GM18873 (cell line): ENCODE data around the gene CLIC3.
A peak's percentile ranks its signal among the peaks of the same experiment; 100 is the strongest.
"Not testable (repeated sequence)": the region's sequence is repeated elsewhere in the genome, so short reads cannot be mapped to it uniquely, and the experiment has no call there.

Experiments
- ATAC-seq: cut with Tn5 transposase; IDR thresholded peaks from one replicate; pipeline ENCODE4 v1.9.1; 2021; ENCODE audit warnings: mild to moderate bottlenecking, moderate library complexity, moderate number of reproducible peaks; ENCODE audit not compliant: unreplicated experiment, low FRiP score

Gene CLIC3, protein sequence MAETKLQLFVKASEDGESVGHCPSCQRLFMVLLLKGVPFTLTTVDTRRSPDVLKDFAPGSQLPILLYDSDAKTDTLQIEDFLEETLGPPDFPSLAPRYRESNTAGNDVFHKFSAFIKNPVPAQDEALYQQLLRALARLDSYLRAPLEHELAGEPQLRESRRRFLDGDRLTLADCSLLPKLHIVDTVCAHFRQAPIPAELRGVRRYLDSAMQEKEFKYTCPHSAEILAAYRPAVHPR

DNA sequence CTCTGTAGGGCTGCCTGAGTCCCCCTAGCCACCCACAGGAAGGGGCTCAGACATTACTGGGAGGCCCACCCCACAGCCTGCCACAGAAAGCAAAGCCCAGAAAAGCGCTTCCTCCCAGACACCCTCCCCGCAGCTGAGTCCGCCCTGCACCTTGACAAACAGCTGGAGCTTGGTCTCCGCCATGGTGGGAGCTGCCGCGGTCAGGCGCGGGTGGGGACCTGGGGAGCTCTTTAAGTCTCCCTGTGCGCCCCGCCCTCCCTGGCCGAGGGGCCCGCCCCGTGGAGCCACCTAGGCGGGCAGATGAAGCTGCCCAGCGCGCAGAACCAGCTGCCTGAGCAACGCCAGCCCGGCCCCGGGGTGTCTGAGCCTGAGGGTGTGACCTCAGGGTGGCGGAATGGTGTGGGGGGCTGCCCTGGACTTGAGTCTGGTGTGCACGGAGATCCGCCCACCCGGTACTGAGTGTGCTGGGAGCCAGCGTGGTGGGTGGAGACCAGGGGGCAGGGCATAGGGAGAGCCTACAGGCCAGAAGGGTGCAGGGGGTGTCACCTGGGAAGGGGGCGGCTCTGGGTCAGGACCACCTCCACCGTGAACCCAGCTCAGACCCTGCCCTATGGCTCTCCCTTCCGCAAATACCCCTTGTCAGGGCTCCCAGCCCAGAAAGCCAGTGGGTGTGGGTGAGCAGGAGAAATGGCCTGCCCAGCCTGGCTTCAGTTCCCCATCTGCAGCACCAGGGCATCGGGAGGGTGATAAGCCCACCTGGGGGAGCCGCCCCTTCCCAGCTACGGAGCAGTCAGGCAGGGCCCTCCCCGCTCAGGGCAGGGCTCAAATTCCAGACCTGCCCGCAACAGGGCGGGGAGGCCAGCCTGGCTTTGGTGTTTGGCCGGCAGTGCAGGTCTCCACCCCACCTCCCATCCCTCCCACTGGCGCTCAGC lies at the start of gene CLIC3:
TSS of gene CLIC3 (minus strand) at position 208 of the 932 bp plus-strand sequence. CDS start at position 183, 25 bp downstream.
- no peak for ATAC-seq

DNA sequence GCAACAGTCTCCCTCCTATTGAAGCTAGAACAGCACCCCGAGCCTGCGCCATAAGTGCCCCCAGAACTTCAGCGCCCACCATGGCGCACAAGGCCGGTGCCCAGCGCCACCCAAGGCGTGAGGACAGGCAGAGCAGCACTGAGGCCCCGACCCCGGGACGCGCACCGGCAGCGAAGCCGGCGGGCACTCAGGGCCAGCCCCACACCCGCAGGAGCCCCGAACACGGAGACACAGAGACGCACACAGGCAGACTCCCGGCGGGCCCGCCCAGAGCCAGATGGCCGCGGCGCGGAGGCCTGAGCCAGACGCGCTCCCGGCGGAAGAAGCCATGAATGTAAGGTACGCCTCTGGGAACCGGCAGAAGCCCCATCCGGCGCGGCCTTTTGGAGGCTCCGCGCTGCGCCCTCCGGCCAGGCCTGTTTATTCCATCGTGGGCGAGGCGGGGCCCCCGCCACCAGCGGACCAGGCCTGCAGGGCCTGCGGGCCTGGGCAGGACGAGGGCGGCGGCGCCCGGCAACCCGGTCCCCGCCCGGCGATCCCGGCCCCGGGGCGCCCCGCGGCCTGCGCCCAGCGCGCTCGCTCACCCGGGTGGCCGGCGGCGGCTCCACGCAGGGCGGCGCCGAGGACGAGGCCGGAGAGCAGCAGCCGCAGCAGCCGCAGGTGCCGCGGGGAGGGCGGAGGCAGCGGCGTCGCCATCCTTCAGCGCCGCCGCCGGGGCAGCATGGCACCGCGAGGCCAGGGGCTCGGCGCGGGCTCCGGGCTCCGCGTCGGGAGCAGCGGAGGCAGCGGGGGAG lies 49.1 kb upstream of the CLIC3 start:
- ATAC-seq: no peak

DNA sequence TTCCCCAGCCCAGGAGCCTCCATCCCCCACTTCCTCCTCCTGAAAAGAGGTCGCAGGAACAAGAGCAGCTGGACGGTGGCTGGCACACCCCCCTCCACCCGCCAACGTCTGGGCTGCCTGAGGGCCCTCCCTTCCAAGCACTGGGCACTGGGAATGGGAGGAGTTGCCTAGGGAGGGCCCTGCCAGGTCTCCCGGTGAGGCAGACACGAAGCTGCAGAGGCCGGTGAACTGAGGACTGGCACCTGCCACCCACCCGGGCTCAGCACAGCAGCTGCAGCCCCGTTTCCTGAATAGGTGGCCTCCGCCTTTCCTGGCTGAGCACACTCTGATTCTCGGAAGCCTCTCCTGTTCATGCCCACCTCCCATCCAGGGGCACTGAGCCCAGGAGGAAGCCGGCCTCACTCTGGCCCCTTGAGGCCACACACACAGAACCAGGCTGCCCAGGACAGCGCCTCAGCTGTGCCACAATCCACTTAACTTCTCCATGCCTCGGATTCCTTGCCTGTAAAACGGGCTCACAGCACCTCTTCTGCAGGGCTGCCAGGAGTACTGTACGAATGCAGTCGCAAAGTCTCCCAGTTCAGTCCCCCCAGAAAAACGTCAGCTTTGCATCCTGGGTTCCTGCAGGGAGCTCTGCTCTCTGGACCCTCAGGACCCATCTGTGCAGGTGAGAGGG lies 48.3 kb upstream of the CLIC3 start:
- ATAC-seq: no peak

DNA sequence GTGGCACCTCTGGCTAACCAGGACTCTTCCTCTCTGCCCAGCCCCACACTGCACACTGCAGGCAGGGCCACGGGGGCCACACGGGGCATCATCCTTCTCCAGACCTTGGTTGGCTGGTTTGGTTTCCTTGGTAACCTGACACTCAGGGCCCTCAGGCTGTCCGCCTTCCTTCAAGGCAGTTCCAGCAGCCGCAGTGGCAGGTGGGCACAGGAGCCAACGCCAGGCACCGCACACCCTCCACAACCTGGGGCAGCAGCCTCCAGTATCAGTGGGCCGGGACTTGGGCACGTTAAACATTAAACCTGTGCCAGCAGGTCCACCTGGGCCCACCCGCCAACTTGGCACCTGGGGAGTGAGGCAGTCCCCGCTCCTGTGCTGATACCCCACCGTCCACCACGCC lies 47.7 kb upstream of the CLIC3 start:
- ATAC-seq: no peak

DNA sequence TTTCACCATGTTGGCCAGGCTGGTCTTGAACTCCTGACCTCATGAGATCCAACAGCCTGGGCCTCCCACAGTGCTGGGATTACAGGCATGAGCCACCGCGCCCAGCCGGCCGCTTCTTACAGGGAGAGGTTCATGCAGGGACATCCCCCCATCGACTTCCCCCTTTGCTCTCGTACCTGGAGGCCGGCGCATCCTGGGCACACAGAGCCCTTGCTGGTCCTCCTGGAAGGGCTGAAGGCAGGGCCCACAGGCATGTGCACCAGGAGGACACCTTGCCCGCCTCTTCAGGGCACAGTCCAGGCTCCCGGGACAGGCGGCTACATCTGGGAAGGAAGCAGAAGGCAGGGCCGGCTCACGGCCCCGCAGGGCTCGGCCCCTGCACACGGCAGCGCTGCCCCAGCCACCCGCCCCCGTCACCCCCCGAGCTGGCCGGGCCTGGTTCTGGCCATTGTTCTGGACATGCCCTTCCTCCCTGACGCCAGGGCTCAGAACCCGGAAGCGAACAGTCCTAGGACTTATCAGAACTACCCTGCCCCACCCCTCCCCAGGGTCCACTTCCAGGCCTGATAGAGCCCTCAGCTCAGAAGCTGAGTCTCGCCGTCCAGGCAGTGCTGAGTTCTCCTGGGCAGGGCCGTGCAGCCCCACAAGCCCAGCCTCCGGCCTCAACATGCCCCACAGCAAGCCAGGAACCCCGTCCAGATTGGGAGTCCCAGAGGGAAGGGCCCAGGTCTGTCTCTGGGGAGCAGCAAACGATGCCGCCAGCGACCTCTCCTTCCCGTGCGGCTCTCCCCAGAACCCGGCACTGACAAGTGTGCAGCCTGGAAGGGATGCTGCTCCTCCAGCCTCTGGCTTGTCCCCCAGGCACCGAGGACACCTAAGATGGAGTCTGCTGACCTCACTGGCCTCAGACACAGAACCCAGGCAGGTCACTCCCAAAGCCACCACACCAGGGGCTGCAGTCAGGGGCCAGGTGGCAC lies 46.7 kb upstream of the CLIC3 start:
- no peak for ATAC-seq

DNA sequence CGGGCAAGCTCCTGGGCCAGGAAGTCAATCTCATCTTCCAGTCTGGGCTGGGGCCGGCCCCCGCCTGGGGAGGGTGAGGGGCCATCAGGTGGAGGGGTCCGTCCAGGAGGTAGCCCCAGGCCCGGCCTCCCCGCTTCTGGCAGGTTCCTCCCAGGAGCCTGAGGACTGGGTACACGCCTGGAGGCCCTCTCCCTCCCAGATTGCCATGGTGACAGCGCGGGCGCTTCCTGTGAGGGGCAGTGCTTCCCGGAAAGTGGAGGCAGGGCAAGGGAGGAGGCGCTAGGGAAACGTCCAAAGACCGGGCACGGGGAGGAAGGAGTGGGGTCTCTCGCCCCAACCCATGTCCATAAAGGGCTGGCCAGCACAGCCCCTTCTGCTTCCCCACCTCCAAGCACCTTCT lies 44.8 kb upstream of the CLIC3 start:
- ATAC-seq: no peak

DNA sequence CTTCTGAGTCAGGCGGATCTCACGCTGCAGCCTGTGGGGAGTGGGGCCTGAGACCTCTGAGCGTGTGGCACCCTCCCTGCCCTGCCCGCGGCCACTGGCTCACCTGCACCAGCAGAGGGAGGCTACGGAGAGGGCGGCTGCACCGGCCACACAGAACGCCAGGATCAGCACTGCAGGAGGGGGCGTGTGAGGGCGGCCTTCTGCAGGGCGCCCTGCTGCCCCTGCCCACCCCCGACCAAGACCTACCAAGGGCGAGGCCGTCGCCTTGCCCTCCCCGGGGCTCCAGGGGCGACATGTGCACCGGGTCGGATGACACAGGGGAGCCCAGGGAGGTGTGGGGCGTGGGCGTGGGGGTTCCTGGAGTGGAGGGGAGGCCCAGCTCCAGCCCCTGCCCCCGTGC lies 44.2 kb upstream of the CLIC3 start:
- no peak for ATAC-seq

DNA sequence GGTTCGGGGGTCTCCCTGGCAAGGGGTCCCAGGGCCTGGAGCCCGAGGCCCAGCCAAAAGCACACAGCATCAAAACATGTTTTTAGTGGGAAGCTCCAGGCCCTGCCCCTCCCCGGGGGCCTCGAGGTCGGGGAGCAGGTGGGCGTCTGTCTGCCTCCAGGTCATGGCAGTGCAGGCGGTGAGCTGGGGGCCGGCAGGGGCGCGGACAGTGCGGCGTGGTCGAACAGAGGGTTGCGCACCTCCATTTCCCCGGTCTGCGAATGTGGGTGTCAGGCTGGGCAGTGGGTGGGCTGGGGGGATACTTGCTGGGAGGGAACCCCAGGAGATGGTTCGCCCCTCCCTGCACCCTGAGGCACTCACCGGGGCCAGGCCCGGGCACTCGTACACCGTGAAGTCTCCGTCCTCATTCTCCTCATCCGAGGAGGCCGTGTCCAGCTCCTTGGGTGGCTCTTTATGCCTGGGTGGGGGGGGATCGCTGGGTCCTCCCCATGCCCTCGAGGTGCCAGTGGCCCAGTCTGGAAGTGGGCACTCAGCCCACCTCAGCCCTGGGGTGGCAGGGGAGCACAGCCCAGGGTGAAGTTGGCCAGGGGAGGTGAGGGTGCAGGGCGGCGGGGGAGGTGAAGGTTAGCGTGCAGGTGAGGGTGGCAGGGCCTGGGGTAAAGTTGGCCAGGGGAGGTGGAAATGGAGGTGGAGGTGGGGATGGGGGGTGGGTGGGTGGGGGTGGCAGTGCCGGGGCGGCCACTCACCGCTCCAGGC lies 43.4 kb upstream of the CLIC3 start:
- ATAC-seq: no peak

DNA sequence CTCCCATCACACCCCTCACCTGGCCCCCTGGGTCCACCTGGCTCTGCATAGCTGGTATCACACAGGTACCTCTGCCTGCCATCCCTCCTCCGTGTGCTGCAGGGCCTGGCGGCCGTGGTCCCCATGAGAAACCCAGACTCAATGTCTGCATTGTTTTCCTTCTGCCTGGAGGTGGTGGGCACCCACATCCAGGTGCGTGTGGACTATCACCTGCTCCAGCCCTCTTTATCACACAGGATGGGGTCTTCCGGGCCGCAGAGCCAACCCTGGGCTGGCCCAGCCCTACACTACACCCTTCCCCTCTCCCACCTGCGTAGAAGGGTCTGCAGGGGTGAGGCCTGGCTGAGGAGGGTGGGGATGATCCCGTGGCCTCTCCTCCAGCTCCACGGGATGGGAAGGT lies 42.5 kb upstream of the CLIC3 start:
- ATAC-seq: no peak

DNA sequence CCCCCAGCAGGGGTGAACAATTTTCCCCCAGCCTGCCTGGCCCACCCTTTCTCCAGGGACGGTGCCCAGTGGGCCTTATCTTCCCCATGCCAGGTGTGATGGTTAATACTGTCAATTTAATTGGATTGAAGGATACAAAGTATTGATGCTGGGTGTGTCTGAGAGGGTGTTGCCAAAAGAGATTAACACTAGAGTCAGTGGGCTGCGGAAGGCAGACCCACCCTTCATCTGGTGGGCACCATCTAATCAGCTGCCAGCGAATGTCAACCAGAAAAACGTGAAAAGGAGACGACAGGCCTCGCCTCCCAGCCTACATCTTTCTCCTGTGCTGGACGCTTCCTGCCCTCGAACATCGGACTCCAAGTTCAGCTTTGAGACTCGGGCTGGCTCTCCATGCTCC lies 41.1 kb upstream of the CLIC3 start:
- ATAC-seq: no peak

DNA sequence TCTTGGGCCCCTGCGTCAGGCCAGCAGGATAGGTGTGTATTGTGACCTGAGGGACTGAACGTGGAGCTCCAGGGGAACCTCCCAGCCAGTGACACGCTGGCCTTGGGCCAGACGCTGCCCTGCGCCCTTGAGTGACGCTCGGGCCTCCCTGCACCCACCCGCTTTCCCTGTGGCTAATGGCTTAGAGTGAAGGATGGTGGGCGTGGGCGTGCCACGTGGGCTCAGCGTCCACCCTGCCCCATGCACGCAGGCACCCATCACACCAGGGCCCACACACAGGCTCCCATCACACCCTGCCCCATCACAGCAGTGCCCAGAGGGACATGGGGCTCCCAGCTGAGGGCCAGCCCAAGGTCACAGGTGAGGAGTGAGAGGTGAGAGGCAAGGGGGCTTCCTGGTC lies 40.7 kb upstream of the CLIC3 start:
- no peak for ATAC-seq

DNA sequence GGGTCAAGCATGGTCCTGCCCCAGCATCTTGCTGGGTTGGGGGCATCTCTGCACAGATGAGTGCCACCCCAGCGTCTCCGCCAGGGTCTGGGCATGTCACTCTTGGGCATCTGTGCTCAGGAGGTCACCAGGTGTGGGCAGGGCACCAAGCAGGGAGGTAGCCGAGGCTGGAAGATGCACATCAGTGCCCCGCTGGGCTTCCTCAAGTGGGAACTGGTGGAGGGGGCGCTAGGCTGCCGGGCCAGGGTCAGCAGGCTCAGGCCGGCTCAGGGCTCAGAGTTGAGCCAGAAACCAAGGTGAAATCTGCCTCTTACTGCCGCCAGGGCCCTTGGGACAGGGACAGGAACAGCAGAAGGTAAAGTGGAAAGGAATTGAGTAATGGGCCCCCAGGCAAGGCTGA lies 39.6 kb upstream of the CLIC3 start:
- no peak for ATAC-seq

DNA sequence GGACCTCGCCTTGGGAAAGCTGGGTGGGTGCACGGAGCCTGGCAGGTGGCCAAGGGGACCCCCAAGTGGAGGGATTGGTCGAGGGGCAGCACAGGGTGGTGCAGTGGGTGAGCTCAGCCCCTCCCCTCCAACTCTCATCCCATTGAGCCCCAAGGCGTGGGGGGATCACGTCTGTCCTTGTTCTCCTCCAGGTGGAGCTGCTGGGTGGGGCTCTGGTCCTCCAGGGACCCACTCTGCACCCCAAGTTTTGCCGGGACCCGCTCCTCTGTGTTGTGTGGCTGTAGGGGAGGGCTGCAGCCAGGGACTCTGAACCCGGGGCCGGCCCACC lies 39.1 kb upstream of the CLIC3 start:
- no peak for ATAC-seq

DNA sequence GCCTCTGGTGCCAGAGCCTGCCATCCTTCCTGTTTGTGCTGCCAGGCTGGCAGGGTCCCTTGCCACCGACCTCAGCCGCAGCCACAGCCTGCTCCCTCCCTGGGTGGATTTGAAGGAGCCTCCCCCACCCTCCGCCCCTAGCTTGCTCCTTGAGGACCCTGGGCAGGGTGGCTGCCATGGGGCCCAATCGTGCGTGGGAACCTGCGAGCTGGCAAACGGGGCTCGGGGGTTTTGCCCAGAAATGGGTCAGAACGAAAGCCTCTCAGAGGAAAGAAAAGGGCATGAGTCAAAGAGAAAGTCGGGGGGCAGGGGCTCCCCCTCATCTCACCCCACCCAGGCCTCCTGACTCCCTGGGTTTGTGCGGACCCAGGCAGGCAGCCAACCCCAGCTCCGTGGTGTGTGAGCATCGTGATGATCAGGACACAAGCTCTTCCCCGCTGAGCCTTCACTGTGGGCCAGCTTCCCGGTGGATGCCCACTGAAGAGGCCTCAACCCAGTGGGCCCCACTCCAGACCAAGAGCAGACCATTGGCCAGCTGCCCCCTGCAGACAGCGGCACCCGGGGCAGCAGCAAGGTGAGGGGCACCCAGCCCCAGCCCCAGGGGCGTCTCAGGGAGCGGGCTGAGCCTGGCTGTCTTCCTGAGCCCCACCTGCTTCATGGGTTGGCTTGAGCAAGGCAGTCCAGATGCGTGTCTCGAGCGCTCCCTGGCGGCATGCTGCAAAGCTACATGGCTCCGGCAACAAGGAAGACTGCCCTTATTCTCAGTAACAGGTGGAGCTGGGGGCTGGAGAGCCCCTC lies 38.5 kb upstream of the CLIC3 start:
- ATAC-seq: peak; percentile 48

DNA sequence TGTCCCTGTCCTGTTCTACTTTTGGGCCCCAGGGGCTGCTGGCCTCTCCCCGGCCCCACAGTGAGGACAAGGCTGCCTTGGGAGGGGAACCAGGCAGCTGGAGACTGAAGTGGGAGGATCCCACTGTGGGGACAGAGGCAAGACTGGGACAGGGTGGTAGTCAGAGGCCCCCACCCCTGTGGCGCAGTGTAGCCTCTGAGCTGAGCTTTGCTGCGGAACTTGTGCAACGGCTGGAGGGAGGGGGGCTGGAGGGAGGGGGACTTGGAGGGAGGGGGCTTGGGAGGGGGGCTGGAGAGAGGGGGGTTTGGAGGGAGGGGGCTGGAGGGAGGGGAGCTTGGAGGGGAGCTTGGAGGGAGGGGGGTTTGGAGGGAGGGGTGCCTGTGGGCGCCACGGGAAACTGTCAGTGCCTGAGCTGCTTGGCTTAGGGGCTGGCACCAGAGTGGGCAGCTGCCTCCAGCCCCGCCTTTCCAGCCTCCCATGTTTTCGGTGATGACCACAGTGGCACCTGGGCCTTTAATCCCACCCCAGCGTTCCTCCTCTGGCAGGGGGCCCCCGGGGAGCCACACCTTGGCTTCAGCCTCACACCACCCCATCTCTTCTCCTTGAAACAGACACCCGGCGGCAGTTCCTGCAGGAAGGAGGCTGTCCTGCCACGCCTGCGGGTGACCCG lies 37.8 kb upstream of the CLIC3 start:
- ATAC-seq: no peak

DNA sequence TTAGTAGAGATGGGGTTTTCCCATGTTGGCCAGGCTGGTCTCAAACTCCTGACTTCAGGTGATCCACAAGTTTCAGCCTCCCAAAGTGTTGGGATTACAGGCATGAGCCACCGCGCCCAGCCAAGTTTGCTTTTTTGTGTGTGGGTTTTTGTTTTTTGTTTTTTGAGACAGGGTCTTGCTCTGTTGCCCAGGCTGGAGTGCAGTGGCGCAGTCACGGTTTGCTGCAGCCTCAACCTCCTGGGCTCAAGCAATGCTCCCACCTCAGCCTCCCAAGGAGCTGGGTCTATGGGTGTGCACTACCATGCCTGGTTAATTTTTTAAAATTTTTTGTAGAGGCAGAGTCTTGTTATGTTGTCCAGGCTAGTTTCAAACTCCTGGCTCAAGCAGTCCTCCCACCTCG lies 37.1 kb upstream of the CLIC3 start:
- ATAC-seq: not testable (repeated sequence)

DNA sequence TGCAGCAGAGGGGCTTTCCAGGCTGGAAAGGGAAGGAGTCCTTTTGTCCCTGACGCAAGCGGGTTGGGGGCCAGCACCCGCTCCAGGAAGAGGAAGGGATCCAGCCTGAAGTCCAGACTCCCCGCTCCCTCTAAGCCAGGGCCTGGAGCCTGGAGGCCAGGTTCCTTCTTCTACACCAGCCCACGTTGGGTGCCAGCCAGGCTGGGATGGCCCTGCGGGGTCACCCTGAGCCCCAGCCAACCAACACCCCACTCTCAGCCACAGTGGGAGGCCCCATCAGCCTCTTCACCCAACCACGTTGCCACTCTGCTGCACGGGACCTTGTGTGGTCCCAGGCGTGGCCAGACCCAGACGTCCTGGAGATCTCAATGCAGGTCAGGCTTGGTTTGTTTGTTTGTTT lies 36.5 kb upstream of the CLIC3 start:
- ATAC-seq: no peak
